ENCODE measurements around the gene GPC6.

Gene GPC6

DNA sequence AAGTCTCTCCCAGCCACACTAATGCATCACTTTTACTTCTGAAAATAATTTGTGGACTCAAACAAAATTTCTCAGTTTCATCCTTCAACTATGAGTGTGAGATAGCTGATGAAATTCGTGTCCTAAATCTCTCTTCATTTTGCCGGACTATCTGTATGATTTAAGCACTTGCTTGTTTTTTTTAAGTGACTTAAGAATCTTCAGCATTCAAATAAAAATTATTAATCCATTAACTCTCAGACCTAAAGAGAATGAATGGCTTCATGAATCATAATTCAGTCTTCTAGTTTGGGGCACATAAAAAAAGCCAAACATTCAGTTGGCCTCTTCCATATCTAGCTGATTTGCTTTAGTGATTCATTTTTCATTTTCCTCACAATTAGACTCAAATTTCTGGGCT lies 673.4 kb downstream of the GPC6 start:
- Histone ChIP-seq H3K27ac (ENCODE audit: low read depth, low read length, severe bottlenecking) (no peak overlapping the region), H3K4me3 (ENCODE audit: extremely low read depth, insufficient read depth, low read length, poor library complexity, severe bottlenecking) (no peak overlapping the region), H3K9me3 (ENCODE audit: control insufficient read depth, low read length) (no peaks in the 10 kb centered on the region), H3K36me3 (ENCODE audit: control insufficient read depth, insufficient read depth, low read length) (no peaks in the 10 kb centered on the region), H3K4me1 (ENCODE audit: control insufficient read depth, insufficient read depth, low read length, poor library complexity, severe bottlenecking) (no peaks in the 10 kb centered on the region)
- 90% methylated on average over 2 of the region's 2 CpGs; no CpG with 5 or more reads in 1 of the 2 experiments for WGBS, 2 experiments (ENCODE audit: insufficient coverage in 2 of 2)

DNA sequence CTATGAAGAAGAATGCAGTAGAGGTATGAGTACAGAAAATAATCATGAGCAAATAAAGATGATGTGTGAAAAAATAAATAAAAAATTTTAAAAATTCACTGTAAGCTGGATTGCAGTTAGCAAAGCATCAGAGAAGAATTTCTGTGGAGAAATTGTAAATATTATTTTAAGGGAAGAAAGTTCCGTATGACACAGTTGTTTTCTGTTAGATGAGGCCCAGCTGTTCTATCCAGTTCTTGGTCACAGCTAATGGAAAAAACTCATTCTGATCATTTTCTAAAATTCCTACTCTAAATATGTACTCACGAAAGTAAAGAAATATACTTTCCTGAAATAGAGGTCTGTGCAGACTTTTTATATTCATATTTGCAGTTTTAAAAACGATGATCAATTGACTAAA lies 674.1 kb downstream of the GPC6 start:
- no CpG with 5 or more reads among the region's 3 CpGs for WGBS, 2 experiments (ENCODE audit: insufficient coverage in 2 of 2)
- Histone ChIP-seq H3K4me3 (ENCODE audit: extremely low read depth, insufficient read depth, low read length, poor library complexity, severe bottlenecking) (no peak overlapping the region), H3K27ac (ENCODE audit: low read depth, low read length, severe bottlenecking) (no peak overlapping the region), H3K9me3 (ENCODE audit: control insufficient read depth, low read length) (no peaks in the 10 kb centered on the region), H3K36me3 (ENCODE audit: control insufficient read depth, insufficient read depth, low read length) (no peaks in the 10 kb centered on the region), H3K4me1 (ENCODE audit: control insufficient read depth, insufficient read depth, low read length, poor library complexity, severe bottlenecking) (no peaks in the 10 kb centered on the region)

DNA sequence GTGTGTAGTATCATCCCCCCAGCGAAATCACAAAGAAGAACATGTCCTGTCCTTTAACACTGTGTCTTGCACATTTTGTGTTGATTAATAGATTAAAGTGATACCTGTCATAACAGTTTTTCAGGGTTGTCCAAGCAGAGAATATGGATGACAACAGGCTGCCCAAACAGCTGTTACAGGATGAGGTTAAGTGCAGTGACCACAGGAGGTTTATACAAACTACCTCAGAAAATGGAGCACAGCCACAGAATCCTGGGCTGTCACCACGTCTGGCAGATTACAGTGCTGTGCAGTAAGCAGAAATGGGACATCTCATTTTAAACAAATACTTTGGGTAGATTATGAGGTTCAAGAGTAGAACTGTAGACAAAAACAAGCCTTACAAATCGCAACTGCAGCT lies 677.3 kb downstream of the GPC6 start:
- H3K27ac ChIP-seq (ENCODE audit: low read depth, low read length, severe bottlenecking): no peak overlapping the region
- WGBS, 2 experiments (ENCODE audit: insufficient coverage in 2 of 2): no CpG with 5 or more reads among the region's 3 CpGs
- H3K4me1 ChIP-seq (ENCODE audit: control insufficient read depth, insufficient read depth, low read length, poor library complexity, severe bottlenecking): no peaks in the 10 kb centered on the region
- H3K4me3 ChIP-seq (ENCODE audit: extremely low read depth, insufficient read depth, low read length, poor library complexity, severe bottlenecking): no peak overlapping the region
- no peaks in the 10 kb centered on the region for H3K9me3 ChIP-seq (ENCODE audit: control insufficient read depth, low read length)
- no peaks in the 10 kb centered on the region for H3K36me3 ChIP-seq (ENCODE audit: control insufficient read depth, insufficient read depth, low read length)

DNA sequence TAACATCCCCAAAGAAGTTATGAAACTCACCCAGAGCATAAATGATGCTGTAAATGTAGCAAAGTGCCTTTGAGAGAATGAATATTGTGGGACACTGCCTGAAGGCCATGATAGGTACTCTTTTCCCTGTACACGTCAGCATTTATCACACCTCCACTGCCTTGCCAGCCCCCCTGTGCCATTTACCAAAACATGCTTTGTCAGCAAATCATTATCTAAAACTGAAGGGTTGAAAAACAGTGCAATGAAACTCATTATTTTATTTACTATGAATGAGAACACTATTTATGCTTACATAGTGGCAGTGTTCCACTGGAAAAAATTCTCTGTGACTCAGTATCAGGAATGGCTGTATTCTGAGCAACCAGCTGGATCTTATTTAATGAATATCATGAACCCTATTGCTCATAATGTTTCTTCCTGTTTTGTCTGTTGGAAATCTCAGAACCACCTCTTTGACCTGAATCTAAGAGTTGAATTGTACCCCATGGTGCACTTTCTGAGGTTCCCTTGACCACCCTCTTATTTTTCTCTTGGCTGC lies 688.7 kb downstream of the GPC6 start:
- Histone ChIP-seq H3K4me1 (ENCODE audit: control insufficient read depth, insufficient read depth, low read length, poor library complexity, severe bottlenecking) (no peaks in the 10 kb centered on the region), H3K4me3 (ENCODE audit: extremely low read depth, insufficient read depth, low read length, poor library complexity, severe bottlenecking) (no peak overlapping the region), H3K36me3 (ENCODE audit: control insufficient read depth, insufficient read depth, low read length) (no peaks in the 10 kb centered on the region), H3K27ac (ENCODE audit: low read depth, low read length, severe bottlenecking) (no peak overlapping the region), H3K9me3 (ENCODE audit: control insufficient read depth, low read length) (no peaks in the 10 kb centered on the region)
- no CpG with 5 or more reads among the region's 1 CpG for WGBS, 2 experiments (ENCODE audit: insufficient coverage in 2 of 2)

DNA sequence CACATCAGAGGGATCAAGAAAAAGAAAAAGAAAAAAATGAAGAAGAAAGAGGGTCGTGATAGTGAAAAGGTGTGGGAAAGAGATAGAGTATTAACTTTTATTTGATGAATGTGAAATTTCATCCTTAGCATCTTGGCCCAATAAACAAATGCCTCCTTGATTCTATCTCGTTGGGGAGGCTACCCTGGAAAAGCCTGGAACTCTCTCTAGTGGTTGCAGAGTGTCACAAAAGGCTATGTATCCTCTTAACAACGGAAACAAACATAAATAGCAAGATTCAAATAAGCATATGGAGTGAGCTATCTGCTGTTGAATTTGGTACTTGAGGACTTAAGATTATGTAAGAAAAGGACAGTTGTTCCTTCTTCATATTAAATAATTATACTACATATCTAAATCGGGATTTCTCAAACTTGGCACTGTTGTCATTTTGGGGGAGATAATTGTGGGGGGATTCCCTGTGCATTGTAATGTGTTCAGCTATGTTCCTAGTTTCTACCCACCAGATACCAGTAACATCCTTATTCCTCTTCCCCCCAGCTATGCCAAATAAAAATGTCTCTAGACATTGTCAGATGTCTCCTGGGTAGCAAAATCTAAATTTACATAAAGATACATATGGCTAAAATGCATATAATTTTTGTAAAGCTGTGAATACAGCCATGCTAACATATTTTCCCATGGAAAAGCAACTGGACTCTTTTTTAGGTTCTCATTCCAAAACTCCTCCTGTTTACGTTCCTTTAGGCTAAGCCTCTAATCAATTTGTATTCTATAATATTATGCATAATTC lies 695.7 kb downstream of the GPC6 start:
- WGBS, 2 experiments (ENCODE audit: insufficient coverage in 2 of 2): 80 to 89% methylated on average over 1 of the region's 5 CpGs
- H3K4me3 ChIP-seq (ENCODE audit: extremely low read depth, insufficient read depth, low read length, poor library complexity, severe bottlenecking): no peak overlapping the region

DNA sequence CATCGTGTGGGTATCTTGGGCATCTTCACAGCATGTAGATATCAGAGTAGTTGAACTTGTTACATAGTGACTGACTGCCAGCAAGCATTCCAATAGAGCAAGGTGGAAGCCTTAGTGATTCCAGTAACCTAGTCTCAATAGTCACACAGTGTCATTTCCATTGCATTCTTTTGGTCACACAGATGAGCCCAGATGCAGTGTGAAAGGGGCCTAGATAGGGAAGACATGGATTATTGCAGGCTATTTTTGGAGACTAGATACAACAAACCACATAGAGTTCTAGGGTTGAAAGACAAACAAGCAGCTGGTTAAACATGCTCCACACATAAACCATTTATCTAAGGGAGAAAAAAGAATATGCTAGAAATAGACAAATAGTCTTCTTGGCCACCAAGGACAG lies 699.4 kb downstream of the GPC6 start:
- H3K4me3 ChIP-seq (ENCODE audit: extremely low read depth, insufficient read depth, low read length, poor library complexity, severe bottlenecking): no peak overlapping the region
- 100% methylated on average over 1 of the region's 1 CpG; no CpG with 5 or more reads in 1 of the 2 experiments for WGBS, 2 experiments (ENCODE audit: insufficient coverage in 2 of 2)

More for the DNA sequence above, 695.7 kb downstream of the GPC6 start:
- H3K9me3 ChIP-seq (ENCODE audit: control insufficient read depth, low read length): peaks cover 3% of the 10 kb centered on the region
- no peaks in the 10 kb centered on the region for H3K36me3 ChIP-seq (ENCODE audit: control insufficient read depth, insufficient read depth, low read length)
- H3K4me1 ChIP-seq (ENCODE audit: control insufficient read depth, insufficient read depth, low read length, poor library complexity, severe bottlenecking): no peaks in the 10 kb centered on the region
- H3K27ac ChIP-seq (ENCODE audit: low read depth, low read length, severe bottlenecking): no peak overlapping the region

DNA sequence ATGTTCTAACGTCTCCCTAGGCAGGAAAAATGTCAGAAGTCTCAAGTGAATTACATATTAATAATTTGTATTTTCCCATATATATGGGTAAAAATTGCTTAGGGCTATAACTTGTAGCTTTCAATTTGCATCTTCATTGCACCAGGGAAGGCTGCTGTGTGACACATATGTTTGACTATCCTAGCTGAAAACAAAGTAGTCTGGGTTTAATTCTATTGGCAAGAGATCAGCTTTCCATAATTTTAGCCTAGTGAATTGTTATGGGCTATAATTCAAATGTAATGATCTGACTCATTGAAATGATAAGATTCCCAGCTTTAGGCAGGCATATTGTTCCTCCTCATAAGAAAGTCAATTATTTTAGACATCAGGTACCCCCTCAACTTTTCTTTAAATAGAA lies 699.8 kb downstream of the GPC6 start:
- no peaks in the 10 kb centered on the region for H3K36me3 ChIP-seq (ENCODE audit: control insufficient read depth, insufficient read depth, low read length)
- no CpG with 5 or more reads among the region's 1 CpG for WGBS, 2 experiments (ENCODE audit: insufficient coverage in 2 of 2)
- H3K4me3 ChIP-seq (ENCODE audit: extremely low read depth, insufficient read depth, low read length, poor library complexity, severe bottlenecking): no peak overlapping the region
- no peaks in the 10 kb centered on the region for H3K9me3 ChIP-seq (ENCODE audit: control insufficient read depth, low read length)
- H3K4me1 ChIP-seq (ENCODE audit: control insufficient read depth, insufficient read depth, low read length, poor library complexity, severe bottlenecking): no peaks in the 10 kb centered on the region
- no peak overlapping the region for H3K27ac ChIP-seq (ENCODE audit: low read depth, low read length, severe bottlenecking)

More for the DNA sequence above, 699.4 kb downstream of the GPC6 start:
- H3K27ac ChIP-seq (ENCODE audit: low read depth, low read length, severe bottlenecking): no peak overlapping the region
- peaks cover 3% of the 10 kb centered on the region for H3K9me3 ChIP-seq (ENCODE audit: control insufficient read depth, low read length)
- no peaks in the 10 kb centered on the region for H3K4me1 ChIP-seq (ENCODE audit: control insufficient read depth, insufficient read depth, low read length, poor library complexity, severe bottlenecking)
- no peaks in the 10 kb centered on the region for H3K36me3 ChIP-seq (ENCODE audit: control insufficient read depth, insufficient read depth, low read length)

DNA sequence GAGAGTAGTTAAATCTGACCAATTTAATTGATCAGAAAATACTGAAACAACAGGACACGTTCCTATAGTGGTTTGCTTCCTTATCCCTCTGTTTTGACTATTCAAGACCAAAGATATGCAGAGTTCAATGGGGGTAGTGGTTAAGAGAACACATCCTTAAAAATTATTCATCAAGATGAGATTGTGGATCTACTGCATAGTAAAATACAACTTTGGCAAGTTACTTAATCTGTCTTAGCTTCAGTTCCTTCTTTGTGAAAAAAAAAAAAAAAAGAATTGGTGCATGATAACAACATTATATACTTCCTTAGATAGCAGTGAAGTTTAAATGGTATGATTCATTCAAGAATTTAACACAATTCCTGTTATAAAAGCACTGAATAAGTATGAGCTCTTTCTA lies 700.8 kb downstream of the GPC6 start:
- H3K9me3 ChIP-seq (ENCODE audit: control insufficient read depth, low read length): no peaks in the 10 kb centered on the region
- no CpG with 5 or more reads among the region's 1 CpG for WGBS, 2 experiments (ENCODE audit: insufficient coverage in 2 of 2)
- no peaks in the 10 kb centered on the region for H3K36me3 ChIP-seq (ENCODE audit: control insufficient read depth, insufficient read depth, low read length)
- H3K4me1 ChIP-seq (ENCODE audit: control insufficient read depth, insufficient read depth, low read length, poor library complexity, severe bottlenecking): no peaks in the 10 kb centered on the region
- H3K27ac ChIP-seq (ENCODE audit: low read depth, low read length, severe bottlenecking): no peak overlapping the region
- H3K4me3 ChIP-seq (ENCODE audit: extremely low read depth, insufficient read depth, low read length, poor library complexity, severe bottlenecking): no peak overlapping the region

DNA sequence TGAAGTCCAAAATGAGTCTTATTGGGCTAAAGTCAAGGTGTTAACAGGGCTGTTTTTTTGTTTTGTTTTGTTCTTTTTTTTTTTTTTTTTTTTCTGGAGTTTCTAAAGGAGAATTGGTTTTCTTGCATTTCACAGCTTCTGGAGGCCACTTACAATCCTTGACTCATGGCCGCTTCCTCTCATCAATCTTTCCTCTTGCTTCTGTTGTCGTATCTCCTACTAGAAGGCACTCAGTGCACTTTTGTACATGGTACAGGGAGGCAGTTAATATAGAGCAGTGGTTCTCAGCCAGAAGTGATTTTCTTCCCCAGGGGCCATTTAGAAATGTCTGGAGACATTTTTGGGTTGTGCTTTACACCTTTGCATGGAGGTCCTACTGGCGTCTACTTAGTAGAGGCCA lies 706.3 kb downstream of the GPC6 start:
- Histone ChIP-seq H3K4me1 (ENCODE audit: control insufficient read depth, insufficient read depth, low read length, poor library complexity, severe bottlenecking) (no peaks in the 10 kb centered on the region), H3K9me3 (ENCODE audit: control insufficient read depth, low read length) (no peaks in the 10 kb centered on the region), H3K36me3 (ENCODE audit: control insufficient read depth, insufficient read depth, low read length) (no peaks in the 10 kb centered on the region), H3K4me3 (ENCODE audit: extremely low read depth, insufficient read depth, low read length, poor library complexity, severe bottlenecking) (no peak overlapping the region), H3K27ac (ENCODE audit: low read depth, low read length, severe bottlenecking) (no peak overlapping the region)
- no CpG with 5 or more reads among the region's 3 CpGs for WGBS, 2 experiments (ENCODE audit: insufficient coverage in 2 of 2)

DNA sequence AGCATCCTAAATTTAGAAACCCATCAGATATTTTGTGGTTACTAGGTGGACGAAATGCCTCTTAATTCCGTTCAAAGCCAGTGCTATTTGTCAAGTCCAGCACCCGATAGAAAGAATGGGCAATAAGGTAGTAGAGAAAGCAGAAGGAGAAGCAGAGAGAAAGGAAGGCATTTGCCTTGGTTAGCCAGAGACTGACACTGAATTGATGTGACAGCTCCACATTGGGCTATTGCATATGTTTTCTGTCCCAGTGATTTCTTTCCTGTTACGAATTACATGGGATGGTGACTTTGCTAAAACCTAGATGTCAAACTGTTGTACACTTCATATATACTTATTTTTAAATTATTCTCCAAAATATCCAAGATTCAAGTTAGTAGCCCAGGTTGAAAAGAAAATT lies 710.3 kb downstream of the GPC6 start:
- Histone ChIP-seq H3K27ac (ENCODE audit: low read depth, low read length, severe bottlenecking) (no peak overlapping the region), H3K9me3 (ENCODE audit: control insufficient read depth, low read length) (no peaks in the 10 kb centered on the region), H3K4me3 (ENCODE audit: extremely low read depth, insufficient read depth, low read length, poor library complexity, severe bottlenecking) (no peak overlapping the region), H3K36me3 (ENCODE audit: control insufficient read depth, insufficient read depth, low read length) (no peaks in the 10 kb centered on the region), H3K4me1 (ENCODE audit: control insufficient read depth, insufficient read depth, low read length, poor library complexity, severe bottlenecking) (no peaks in the 10 kb centered on the region)
- 73 to 88% methylated on average over 2 to 3 of the region's 4 CpGs for WGBS, 2 experiments (ENCODE audit: insufficient coverage in 2 of 2)

DNA sequence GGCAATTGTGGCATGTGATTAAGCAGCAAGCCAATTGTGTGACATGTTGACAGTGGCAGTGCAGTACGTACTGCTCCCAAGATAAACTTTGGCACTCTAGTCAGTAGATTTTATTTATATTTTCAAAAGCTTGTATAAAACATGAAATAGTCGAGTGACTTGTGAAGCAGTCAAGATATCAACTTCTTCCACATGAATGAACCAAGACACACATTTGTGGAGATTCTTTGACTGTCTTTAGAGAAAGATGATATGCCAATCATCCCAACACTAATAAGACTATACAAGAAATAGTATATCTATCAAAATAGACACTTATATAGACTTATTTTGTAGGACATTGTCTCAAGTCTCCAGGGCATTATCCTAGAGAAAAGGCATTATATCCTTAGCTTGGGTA lies 714.8 kb downstream of the GPC6 start:
- Histone ChIP-seq H3K4me3 (ENCODE audit: extremely low read depth, insufficient read depth, low read length, poor library complexity, severe bottlenecking) (no peak overlapping the region), H3K4me1 (ENCODE audit: control insufficient read depth, insufficient read depth, low read length, poor library complexity, severe bottlenecking) (no peaks in the 10 kb centered on the region), H3K36me3 (ENCODE audit: control insufficient read depth, insufficient read depth, low read length) (no peaks in the 10 kb centered on the region), H3K9me3 (ENCODE audit: control insufficient read depth, low read length) (no peaks in the 10 kb centered on the region), H3K27ac (ENCODE audit: low read depth, low read length, severe bottlenecking) (no peak overlapping the region)
- WGBS, 2 experiments (ENCODE audit: insufficient coverage in 2 of 2): no CpG with 5 or more reads among the region's 2 CpGs
